ENCODE measurements around the gene AJUBA.

Gene AJUBA

DNA sequence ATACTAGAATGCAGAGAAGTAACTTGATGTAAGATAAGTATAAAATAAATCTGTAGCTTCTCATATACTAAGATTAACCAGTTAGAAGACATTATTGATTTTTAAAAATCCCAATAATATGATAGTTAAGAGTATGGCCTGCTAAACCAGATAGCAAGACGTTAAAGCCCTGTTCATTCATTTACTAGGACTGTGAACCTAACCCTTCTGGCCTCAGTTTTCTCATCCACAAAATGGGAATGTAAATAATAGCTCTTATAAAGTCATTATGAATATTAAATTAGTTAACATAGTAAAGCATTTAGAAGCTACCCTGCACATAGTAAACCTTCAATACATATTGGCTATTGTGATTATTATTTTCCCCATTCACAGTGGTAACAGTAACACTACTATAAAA is 47.2 kb downstream of the AJUBA start:
- DNase-seq (ENCODE audit: low read depth), result no peak

DNA sequence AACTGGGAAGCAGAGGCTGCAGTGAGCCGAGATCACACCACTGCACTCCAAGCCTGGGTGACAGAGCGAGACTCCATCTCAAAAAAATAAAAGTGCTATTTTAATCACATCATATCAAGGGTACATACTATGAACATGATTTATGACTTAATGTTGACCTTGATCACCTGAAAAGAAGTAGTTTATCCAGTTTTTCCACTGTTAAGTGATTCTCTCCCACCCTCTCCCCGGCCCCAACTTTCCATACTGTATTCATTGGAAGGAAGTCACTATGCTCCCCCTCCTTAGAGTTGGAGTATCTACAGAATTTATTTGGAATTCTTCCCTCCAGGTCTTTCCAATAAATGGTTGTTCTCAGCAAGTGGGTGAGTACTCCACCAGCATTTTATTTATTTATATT is 50.2 kb downstream of the AJUBA start:
- DNase-seq (ENCODE audit: low read depth), result no peak

DNA sequence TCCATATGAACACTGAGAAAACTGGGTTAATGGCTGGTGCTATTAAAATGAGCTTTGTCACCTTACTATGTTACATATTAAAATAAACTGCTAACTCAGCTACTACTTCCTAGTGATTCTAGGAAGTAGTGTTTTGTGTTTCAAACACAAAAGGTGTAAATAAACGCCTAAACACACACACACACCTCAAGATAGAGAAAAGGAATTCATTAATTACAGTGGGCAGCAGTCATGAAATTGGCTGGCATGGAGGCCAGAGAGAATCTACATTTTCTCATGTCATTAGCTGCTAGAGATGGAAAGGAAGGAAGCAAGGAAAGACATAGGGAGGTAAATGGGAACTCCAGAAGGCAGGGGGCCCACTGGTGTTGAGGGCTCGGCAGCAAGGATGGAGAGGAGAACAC is 52.4 kb downstream of the AJUBA start:
- no peak for DNase-seq (ENCODE audit: low read depth)

DNA sequence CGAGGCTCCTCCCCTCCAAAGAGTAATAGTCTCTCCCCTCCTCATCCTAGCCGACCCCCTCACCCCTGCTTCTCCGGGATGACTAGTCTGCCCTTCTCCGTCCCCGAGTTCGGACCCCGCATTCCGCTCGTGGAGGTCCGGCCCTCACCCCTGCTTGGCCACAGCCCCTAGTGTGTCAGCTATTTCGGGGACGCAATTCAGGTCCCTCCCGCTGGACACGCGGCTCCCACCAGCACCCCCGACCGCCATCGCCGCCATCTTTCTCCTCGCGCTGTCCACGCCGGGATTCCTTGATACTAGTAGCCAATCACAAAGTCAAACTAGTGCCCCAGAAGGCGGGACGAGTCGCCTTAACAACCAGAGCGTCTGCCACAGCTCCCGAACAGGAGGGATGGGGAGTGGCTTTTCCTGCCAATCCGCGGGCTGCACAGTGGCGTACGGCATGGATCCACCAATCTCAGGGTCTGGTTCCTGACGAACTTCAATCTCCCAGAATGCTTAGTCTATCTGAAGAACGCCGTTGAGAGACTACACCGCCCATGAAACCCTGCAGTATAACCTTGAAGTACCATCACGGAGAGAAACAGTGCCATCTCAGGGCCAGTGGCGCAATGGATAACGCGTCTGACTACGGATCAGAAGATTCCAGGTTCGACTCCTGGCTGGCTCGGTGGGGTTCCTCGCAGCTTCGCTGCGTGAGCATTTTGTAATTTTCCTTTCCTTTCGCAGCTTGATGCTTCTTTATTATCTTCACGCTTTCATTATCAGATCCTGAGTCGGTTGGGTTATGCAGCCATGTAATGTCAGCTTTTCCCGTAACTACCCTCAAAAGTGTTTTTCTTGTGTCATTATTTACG is 53.0 kb downstream of the AJUBA start, which contains the start of gene PRMT5:
TSS of gene PRMT5 (minus strand) at position 273 of the 857 bp plus-strand sequence. CDS start at position 258, 15 bp downstream.
- DNase-seq (ENCODE audit: low read depth), result peak; percentile 99

DNA sequence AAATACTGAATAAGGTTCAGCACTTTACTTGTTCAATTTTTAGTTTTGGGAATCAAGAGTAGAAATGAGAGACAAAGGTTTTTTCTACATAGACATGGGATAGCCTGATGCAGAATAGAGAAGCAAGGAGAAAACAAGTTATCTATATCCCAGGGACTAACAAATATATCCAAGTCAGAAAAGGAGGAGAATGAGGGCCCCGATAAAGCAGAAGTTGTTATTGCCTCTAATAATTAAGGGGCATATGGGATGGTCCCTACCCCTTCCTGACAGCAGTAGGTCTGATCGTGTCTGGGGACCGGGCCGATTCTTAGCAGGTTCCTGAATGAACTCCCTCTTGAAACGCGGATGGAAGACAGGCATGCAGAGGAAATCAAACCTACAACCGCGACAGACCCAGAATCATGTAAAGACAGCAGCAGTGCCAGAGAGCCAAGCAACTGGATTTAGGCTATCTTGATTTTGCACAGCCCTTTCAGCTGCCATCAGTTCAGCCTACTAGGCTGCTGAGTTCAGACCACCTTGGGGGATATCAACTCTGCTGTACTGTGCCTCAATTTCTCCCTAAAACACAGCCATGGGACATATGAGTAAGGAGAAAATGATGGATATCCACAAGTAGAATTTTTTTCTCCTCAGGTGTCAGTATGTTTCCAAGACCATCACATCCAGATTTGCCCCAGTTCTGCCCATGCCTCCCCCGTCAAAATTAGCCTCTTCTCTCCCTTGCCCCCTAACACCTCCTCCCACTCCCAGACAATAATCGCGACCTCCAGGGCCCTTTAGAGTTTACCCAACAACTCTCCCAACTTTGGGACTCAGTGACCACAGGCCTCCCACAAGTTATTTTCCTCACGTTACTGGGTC is 53.9 kb downstream of the AJUBA start:
- DNase-seq (ENCODE audit: low read depth), result no peak

DNA sequence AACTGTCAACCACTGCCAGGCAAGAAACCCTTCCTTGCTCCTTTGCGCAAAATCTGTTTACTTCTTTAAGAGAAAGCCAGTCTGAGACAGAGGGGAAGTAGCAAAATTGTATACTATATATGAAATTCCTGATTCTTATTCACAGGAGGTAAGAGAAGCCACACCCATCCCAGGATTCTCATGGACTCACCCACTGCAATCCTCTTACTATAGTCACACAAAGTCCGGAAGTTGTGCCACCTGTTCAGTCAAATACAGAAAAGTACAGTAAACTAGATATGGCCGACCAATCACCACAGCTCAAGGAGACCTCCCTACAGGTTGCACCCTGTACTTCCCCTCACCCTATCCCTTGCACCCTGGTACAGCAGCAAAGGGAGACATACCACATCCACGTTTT is 56.0 kb downstream of the AJUBA start:
- DNase-seq (ENCODE audit: low read depth), result no peak

DNA sequence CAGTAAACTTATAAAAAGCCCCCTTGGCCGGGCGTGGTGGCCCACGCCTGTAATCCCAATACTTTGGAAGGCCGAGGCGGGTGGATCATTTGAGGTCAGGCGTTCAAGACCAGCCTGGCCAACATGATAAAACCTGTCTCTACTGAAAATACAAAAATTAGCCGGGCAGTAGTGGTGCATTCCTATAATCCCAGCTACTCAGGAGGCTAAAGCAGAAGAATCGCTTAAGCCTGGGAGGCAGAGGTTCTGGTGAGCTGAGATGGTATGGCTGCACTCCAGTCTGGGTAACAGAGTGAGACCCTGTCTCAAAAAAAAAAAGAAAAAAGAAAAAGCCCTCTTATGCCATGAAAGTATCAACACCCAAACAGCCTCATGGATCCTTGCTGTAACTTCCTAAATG is 56.8 kb downstream of the AJUBA start:
- no peak for DNase-seq (ENCODE audit: low read depth)

DNA sequence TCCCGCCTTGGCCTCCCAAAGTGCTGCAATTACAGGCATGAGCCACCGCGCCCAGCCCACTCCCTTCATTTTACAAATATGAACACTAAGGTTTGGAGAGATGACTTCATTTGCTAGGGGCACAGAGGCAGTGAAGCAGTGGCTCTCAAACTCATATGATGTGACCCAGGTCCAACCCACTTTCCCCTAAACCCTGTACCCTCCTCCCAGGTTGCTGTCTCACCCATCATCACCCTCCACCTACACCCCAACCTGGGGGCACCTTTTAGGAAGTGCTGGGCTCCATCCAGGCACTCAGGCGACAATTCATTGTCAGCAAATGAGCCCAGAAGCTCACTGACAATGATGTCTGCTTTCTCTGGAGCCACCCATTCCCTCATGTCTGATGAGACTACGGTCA is 58.6 kb downstream of the AJUBA start:
- DNase-seq (ENCODE audit: low read depth), result no peak

DNA sequence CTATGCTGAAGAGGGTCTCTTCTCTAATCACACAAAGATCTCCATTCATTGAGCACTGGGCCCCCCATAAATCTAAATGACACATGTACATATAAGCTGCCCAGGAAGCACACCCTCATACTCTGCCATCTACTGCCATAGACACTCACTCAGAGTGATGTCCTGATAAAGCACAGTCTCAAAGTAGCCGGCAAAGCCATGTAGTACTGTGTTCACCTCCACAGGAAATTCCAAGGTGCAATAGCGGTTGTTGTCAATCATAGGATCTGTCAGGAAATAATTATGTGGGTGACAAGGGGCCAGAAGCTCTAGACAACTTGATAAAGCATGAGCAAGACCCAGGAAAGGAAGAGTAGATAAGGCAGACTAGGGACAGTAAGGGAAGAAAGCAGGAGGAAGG is 60.1 kb downstream of the AJUBA start:
- DNase-seq (ENCODE audit: low read depth), result no peak

Measured in HS-5 (cell line).